HepG2 (cell line): ENCODE measurements around the gene XKR7. TPM values are rescaled to one million over a fixed set of nuclear protein-coding genes. Genes with fewer than 3 reads are reported as not detected.

Experiments
- ATF2 ChIP-seq: sonication (generic); formaldehyde crosslinking; IDR thresholded peaks from 2 replicates; pipeline ENCODE4 v1.4.0; 2020; ENCODE audit warnings: missing genetic modification reagents
- ATM ChIP-seq: fragments of 450-650 bp; IDR thresholded peaks from 2 replicates; pipeline ENCODE4 v1.7.1; 2017; ENCODE audit warnings: mild to moderate bottlenecking, borderline replicate concordance
- JUND ChIP-seq: sonication (generic); formaldehyde crosslinking; IDR thresholded peaks from 2 replicates; pipeline ENCODE4 v1.8.0; 2022; ENCODE audit warnings: mild to moderate bottlenecking, missing genetic modification reagents
- LRRFIP1 ChIP-seq: sonication (generic); formaldehyde crosslinking; conservative IDR thresholded peaks from 2 replicates; pipeline ENCODE4 v1.4.0; 2020; ENCODE audit warnings: missing genetic modification reagents
- RXRB ChIP-seq: IDR thresholded peaks from 2 replicates; pipeline ENCODE4 v1.6.1; 2016; ENCODE audit warnings: borderline replicate concordance, missing genetic modification reagents, missing compliant biosample characterization
- SMAD3 ChIP-seq: sonication (generic); formaldehyde crosslinking; IDR thresholded peaks from 2 replicates; pipeline ENCODE4 v1.4.0; 2020; ENCODE audit warnings: missing genetic modification reagents
- STAT6 ChIP-seq: sonication (generic); formaldehyde crosslinking; IDR thresholded peaks from 2 replicates; pipeline ENCODE4 v1.4.0; 2020; ENCODE audit warnings: missing genetic modification reagents, mild to moderate bottlenecking, borderline replicate concordance
- ZFP37 ChIP-seq: sonication (generic); formaldehyde crosslinking; IDR thresholded peaks from 2 replicates; pipeline ENCODE4 v1.4.0; 2020; ENCODE audit warnings: missing genetic modification reagents, borderline replicate concordance
- ZNF124 ChIP-seq: sonication (generic); formaldehyde crosslinking; IDR thresholded peaks from 2 replicates; pipeline ENCODE4 v1.4.0; 2020; ENCODE audit warnings: missing genetic modification reagents
- ZNF281 ChIP-seq: sonication (generic); formaldehyde crosslinking; IDR thresholded peaks from 2 replicates; pipeline ENCODE4 v1.4.0; 2020; ENCODE audit warnings: missing genetic modification reagents, borderline replicate concordance
- ZNF337 ChIP-seq: sonication (generic); formaldehyde crosslinking; IDR thresholded peaks from 2 replicates; pipeline ENCODE4 v1.5.1; 2020; ENCODE audit warnings: missing genetic modification reagents, low read depth, mild to moderate bottlenecking, borderline replicate concordance
- ZNF468 ChIP-seq: sonication (generic); formaldehyde crosslinking; IDR thresholded peaks from 2 replicates; pipeline ENCODE4 v1.8.0; 2022; ENCODE audit warnings: mild to moderate bottlenecking, moderate library complexity, missing genetic modification reagents
- ZNF510 ChIP-seq: sonication (generic); formaldehyde crosslinking; IDR thresholded peaks from 2 replicates; pipeline ENCODE4 v1.4.0; 2020; ENCODE audit warnings: low read depth, mild to moderate bottlenecking, missing genetic modification reagents
- ZNF547 ChIP-seq: sonication (generic); formaldehyde crosslinking; IDR thresholded peaks from 2 replicates; pipeline ENCODE4 v1.5.1; 2020; ENCODE audit warnings: mild to moderate bottlenecking, missing genetic modification reagents
- ZNF605 ChIP-seq: sonication (generic); formaldehyde crosslinking; IDR thresholded peaks from 2 replicates; pipeline ENCODE4 v1.8.0; 2022; ENCODE audit warnings: mild to moderate bottlenecking, missing genetic modification reagents
- ZNF761 ChIP-seq: sonication (generic); formaldehyde crosslinking; conservative IDR thresholded peaks from 2 replicates; pipeline ENCODE4 v1.4.0; 2020; ENCODE audit warnings: mild to moderate bottlenecking, missing genetic modification reagents
- ZNF776 ChIP-seq: sonication (generic); formaldehyde crosslinking; IDR thresholded peaks from 2 replicates; pipeline ENCODE4 v1.4.0; 2020; ENCODE audit warnings: mild to moderate bottlenecking, missing genetic modification reagents
- ZNF891 ChIP-seq: sonication (generic); formaldehyde crosslinking; IDR thresholded peaks from 2 replicates; pipeline ENCODE4 v1.5.0; 2020; ENCODE audit warnings: mild to moderate bottlenecking, missing genetic modification reagents
- polyA plus RNA-seq, 8 experiments: library from polyadenylated mRNA; depleted of rRNA in 3 of 8; stranded (reverse) in 7 of 8; unstranded in 1 of 8; fragments of >200 nt; fragmentation: Illumina TruSeq in 4 of 8; extraction: Trizol in 4 of 8; gene quantifications; 2 replicates each; pipeline versions ENCODE4 v1.2.1 to v1.2.3, GENCODE V29; 2011 to 2016; ENCODE audit warnings: low read depth in 4 of 8, missing spikeins in 1 of 8, mixed read lengths in 1 of 8; ENCODE audit not compliant: insufficient read depth in 1 of 8
- total RNA-seq, 5 experiments: library from RNA; depleted of rRNA; stranded (reverse); fragments of >200 nt; fragmentation: Illumina TruSeq; extraction: Trizol; gene quantifications; 2 replicates each; pipeline ENCODE4 v1.2.3, GENCODE V29; 2016; ENCODE audit warnings: low read depth in 1 of 5

The XKR7 gene
- total and polyA plus RNA-seq, 2 of the 13 experiments (the other 11 are each of a cell fraction or from before 2014, with no cell fraction given) = not detected

- TF ChIP-seq ATF2 (CRISPR knock-in tag) (peak; percentile 100), ZNF891 (CRISPR knock-in tag) (peak; percentile 100), ZNF776 (peak; percentile 100), ZNF547 (CRISPR knock-in tag) (peak; percentile 100), STAT6 (CRISPR knock-in tag) (peak; percentile 100), SMAD3 (CRISPR knock-in tag) (peak; percentile 100), RXRB (CRISPR knock-in tag) (peak; percentile 100), ZNF281 (CRISPR knock-in tag) (peak; percentile 100), ZNF761 (CRISPR knock-in tag) (peak; percentile 100), ZNF337 (CRISPR knock-in tag) (peak; percentile 100), ZNF124 (CRISPR knock-in tag) (peak; percentile 100), ZFP37 (CRISPR knock-in tag) (peak; percentile 100), LRRFIP1 (CRISPR knock-in tag) (peak; percentile 100), JUND (CRISPR knock-in tag) (peak; percentile 99), ZNF605 (CRISPR knock-in tag) (peak; percentile 100), ATM (no peak), ZNF468 (peak; percentile 100), ZNF510 (peak; percentile 100)
These were observed 558 bp downstream of the XKR7 start (continued) for GRCh38 chr20:31968291-31969126.
